Heart left ventricle (tissue), 13 donors: ENCODE data around the gene IL1R2.

ENCODE experiments used
- CTCF ChIP-seq, 12 donors: fragments of 200-600 bp; sonication (generic) in 4 of 12; IDR thresholded peaks; one replicate each; pipeline versions ENCODE4 v1.5.0 to v1.8.0; 2018 to 2022; ENCODE audit warnings: antibody characterized with exemption in 12 of 12, mild to moderate bottlenecking in 5 of 12
- POLR2A ChIP-seq, 2 donors: fragments of 450-650 bp; IDR thresholded peaks; one replicate each; pipeline ENCODE4 v1.6.1; 2017; ENCODE audit warnings: antibody characterized with exemption in 2 of 2, mild to moderate bottlenecking in 2 of 2, moderate library complexity in 2 of 2
- donor health status: ischemic (EF 13 %, LVEDD 7.1; RV severe dilation, severe dysfunction).
- donor health status: DM: no; HTN: yes; CAD: no.
- donor health status: DM: no; HTN: no; CAD: no.
- donor health status: ischemic (EF 25% LVEDD 6.9; RV normal size, moderate dysfunction).
- donor health status: ischemic (EF 25% LVEDD 5.7; RV mildly dilated, moderate dysfunction).
- donor health status: ischemic (EF 35%, LVEDD 5.7; RV mildly dilated, moderate dysfunction).
- donor health status: nonischemic (EF 11% LVEDD 7.7; RV severe dilation, severe dysfunction).
- donor health status: DM: yes; HTN: yes; CAD: no.
- donor health status: PGD.
- donor health status: ischemic (EF 29% LVEDD 5.4; RV normal size, mild dysfunction).
- donor health status: nonischemic (EF 23%, LVEDD 6.1; RV moderate dilation, normal function).

- TF ChIP-seq CTCF (IDR thresholded peaks at IDR 0.05): no peak
- no peak for TF ChIP-seq POLR2A (IDR thresholded peaks at IDR 0.05)
Observed at GRCh38 chr2:102014041-102014345, 22.2 kb downstream of the IL1R2 start.
